ENCODE data around the gene BTBD1. TPM values are rescaled to one million over a fixed set of nuclear protein-coding genes. Genes with fewer than 3 reads are reported as not detected.

Gene BTBD1
- polyA plus RNA-seq, 2 of the 4 experiments (the other 2 are of a cell fraction) = 53.1 to 95.8 TPM

DNA sequence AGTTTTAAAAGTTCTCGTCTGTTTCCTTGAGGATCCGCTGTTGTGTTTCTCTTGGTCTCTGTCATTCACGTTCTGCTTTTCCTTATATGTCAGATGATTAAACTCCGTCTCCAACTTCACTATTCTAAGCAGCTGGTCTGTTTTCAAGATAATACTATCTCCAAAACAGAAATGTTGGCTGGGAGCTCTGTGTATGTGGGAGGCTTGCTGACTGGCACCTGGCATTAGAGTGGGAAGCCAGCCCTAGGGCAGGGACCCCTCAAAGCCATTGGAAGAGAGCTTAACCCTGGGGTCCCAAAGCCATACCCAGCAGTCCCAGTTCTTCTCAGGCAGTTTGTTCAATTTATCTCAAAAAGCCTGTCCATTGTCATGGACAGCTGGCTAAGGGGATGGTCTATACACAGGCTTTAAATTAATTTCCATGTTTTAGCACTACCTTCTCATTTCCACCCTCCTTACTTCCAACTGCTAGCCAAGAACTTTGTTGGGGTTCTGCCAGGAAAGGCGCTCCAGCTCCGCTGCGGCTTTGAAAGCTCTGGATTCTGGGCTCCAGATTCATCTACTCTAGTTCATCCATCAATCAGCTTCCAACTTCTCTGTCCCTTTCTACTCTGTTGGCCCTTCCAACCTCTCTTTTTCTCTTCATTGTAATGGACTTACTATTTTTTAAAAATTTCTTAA lies 9.2 kb downstream of the BTBD1 start:
- Histone ChIP-seq H3K4me2 (no peak overlapping the region), H3K4me1 (peaks cover 5% of the 10 kb centered on the region; the same call in 1 of the 3 replicates), H3K4me3 (no peak overlapping the region), H3K27ac (no peak overlapping the region), H3K9me3 (no peaks in the 10 kb centered on the region)
- no peak for TF ChIP-seq CBX2 (IDR thresholded peaks at IDR 0.05; ENCODE audit: borderline replicate concordance, low read depth)
- TF ChIP-seq, protein P1, sequence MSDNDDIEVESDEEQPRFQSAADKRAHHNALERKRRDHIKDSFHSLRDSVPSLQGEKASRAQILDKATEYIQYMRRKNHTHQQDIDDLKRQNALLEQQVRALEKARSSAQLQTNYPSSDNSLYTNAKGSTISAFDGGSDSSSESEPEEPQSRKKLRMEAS (IDR thresholded peaks at IDR 0.05) = no peak
- TF ChIP-seq KDM1A (IDR thresholded peaks at IDR 0.05; ENCODE audit: low read depth) = no peak
- no peak for TF ChIP-seq RCOR1 (IDR thresholded peaks at IDR 0.05; ENCODE audit: low read depth, low read length)
- TF ChIP-seq ZC3H11A (IDR thresholded peaks at IDR 0.05) = no peak
- TF ChIP-seq SMC3 (IDR thresholded peaks at IDR 0.05) = no peak
- no peak for TF ChIP-seq EHF (CRISPR knock-in tag; IDR thresholded peaks at IDR 0.05)
- TF ChIP-seq, protein P2, sequence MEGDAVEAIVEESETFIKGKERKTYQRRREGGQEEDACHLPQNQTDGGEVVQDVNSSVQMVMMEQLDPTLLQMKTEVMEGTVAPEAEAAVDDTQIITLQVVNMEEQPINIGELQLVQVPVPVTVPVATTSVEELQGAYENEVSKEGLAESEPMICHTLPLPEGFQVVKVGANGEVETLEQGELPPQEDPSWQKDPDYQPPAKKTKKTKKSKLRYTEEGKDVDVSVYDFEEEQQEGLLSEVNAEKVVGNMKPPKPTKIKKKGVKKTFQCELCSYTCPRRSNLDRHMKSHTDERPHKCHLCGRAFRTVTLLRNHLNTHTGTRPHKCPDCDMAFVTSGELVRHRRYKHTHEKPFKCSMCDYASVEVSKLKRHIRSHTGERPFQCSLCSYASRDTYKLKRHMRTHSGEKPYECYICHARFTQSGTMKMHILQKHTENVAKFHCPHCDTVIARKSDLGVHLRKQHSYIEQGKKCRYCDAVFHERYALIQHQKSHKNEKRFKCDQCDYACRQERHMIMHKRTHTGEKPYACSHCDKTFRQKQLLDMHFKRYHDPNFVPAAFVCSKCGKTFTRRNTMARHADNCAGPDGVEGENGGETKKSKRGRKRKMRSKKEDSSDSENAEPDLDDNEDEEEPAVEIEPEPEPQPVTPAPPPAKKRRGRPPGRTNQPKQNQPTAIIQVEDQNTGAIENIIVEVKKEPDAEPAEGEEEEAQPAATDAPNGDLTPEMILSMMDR (IDR thresholded peaks at IDR 0.05) = no peak
- TF ChIP-seq JUN (IDR thresholded peaks at IDR 0.05) = no peak
- TF ChIP-seq, protein P3, sequence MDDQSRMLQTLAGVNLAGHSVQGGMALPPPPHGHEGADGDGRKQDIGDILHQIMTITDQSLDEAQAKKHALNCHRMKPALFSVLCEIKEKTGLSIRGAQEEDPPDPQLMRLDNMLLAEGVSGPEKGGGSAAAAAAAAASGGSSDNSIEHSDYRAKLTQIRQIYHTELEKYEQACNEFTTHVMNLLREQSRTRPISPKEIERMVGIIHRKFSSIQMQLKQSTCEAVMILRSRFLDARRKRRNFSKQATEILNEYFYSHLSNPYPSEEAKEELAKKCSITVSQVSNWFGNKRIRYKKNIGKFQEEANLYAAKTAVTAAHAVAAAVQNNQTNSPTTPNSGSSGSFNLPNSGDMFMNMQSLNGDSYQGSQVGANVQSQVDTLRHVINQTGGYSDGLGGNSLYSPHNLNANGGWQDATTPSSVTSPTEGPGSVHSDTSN (IDR thresholded peaks at IDR 0.05) = no peak
- TF ChIP-seq, protein P4, sequence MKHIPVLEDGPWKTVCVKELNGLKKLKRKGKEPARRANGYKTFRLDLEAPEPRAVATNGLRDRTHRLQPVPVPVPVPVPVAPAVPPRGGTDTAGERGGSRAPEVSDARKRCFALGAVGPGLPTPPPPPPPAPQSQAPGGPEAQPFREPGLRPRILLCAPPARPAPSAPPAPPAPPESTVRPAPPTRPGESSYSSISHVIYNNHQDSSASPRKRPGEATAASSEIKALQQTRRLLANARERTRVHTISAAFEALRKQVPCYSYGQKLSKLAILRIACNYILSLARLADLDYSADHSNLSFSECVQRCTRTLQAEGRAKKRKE (CRISPR knock-in tag; IDR thresholded peaks at IDR 0.05; ENCODE audit: low read depth) = no peak
- TF ChIP-seq ZFP36 (IDR thresholded peaks at IDR 0.05; ENCODE audit: borderline replicate concordance, partially characterized antibody) = no peak
- TF ChIP-seq HOXB13 (CRISPR knock-in tag; IDR thresholded peaks at IDR 0.05; ENCODE audit: low read depth) = no peak
- TF ChIP-seq CBX8 (IDR thresholded peaks at IDR 0.05) = no peak
- TF ChIP-seq, protein P5, sequence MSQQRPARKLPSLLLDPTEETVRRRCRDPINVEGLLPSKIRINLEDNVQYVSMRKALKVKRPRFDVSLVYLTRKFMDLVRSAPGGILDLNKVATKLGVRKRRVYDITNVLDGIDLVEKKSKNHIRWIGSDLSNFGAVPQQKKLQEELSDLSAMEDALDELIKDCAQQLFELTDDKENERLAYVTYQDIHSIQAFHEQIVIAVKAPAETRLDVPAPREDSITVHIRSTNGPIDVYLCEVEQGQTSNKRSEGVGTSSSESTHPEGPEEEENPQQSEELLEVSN (IDR thresholded peaks at IDR 0.05; ENCODE audit: borderline replicate concordance, low read depth) = no peak
- no peak for TF ChIP-seq TP53 (CRISPR knock-in tag; IDR thresholded peaks at IDR 0.05)
- TF ChIP-seq TFCP2L1 (CRISPR knock-in tag; IDR thresholded peaks at IDR 0.05) = no peak
- TF ChIP-seq NPAS2 (CRISPR knock-in tag; IDR thresholded peaks at IDR 0.05; ENCODE audit: borderline replicate concordance) = no peak
- no peak for TF ChIP-seq NFE2L2 (conservative IDR thresholded peaks at IDR 0.05; ENCODE audit: low read length)
- ATAC-seq (no peak), DNase-seq (ENCODE audit: low read depth in 1 of 2, low spot score in 1 of 2) (no peak), FAIRE-seq (no peak)
- 90% methylated on average over 7 of the region's 7 CpGs for WGBS (ENCODE audit: missing lambda C conversion rate)
- ChIA-PET POLR2A (interaction anchor here (1.0 to 2.9 kb wide), 2 partner anchors 9 to 46 kb away, joined by 3 to 21 read pairs; partner anchors contain the start of genes BTBD1 and C15orf40), CTCF (interaction anchor here (1.9 to 2.5 kb wide), 3 partner anchors 9 to 47 kb away, joined by 4 to 9 read pairs (median 7); partner anchors contain the start of genes BTBD1 and C15orf40)

DNA sequence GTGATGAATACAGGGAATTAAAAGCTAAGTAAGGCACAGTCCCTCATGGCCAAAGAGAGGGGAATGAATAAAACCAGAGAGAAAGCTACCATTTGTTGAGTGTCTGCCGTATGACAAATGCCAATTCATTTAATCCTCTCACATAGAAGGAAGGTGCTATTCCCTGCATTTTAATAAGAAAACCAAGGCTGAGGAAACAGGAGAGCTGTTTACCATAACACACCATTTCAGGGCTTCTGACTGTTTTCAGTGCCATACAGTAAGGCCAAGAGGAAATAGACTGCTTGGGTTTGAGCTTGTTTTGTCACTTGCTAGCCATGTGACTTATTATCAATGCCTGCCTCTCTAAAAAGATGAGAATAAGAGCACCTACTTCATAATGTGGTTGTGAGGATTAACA lies 10.1 kb downstream of the BTBD1 start:
- ATAC-seq (no peak), DNase-seq (ENCODE audit: low read depth in 1 of 2, low spot score in 1 of 2) (no peak), FAIRE-seq (no peak)
- Histone ChIP-seq H3K4me1 (peaks cover 4% of the 10 kb centered on the region; the same call in 1 of the 3 replicates), H3K4me3 (no peak overlapping the region), H3K9me3 (no peaks in the 10 kb centered on the region), H3K4me2 (no peak overlapping the region), H3K27ac (no peak overlapping the region)
- POLR2A ChIA-PET = interaction anchor here (0.7 to 2.9 kb wide), 3 partner anchors 8 to 45 kb away, joined by 3 to 21 read pairs (median 3); partner anchors contain the start of genes BTBD1 and C15orf40
- CTCF ChIA-PET = interaction anchor here (1.9 to 2.5 kb wide), 3 partner anchors 10 to 46 kb away, joined by 4 to 9 read pairs (median 7); partner anchors contain the start of genes BTBD1 and C15orf40
- no peak for TF ChIP-seq RFX5 (IDR thresholded peaks at IDR 0.05)
- no peak for TF ChIP-seq POLR2AphosphoS2 (conservative IDR thresholded peaks at IDR 0.05; ENCODE audit: low read length)
- TF ChIP-seq, protein P6, sequence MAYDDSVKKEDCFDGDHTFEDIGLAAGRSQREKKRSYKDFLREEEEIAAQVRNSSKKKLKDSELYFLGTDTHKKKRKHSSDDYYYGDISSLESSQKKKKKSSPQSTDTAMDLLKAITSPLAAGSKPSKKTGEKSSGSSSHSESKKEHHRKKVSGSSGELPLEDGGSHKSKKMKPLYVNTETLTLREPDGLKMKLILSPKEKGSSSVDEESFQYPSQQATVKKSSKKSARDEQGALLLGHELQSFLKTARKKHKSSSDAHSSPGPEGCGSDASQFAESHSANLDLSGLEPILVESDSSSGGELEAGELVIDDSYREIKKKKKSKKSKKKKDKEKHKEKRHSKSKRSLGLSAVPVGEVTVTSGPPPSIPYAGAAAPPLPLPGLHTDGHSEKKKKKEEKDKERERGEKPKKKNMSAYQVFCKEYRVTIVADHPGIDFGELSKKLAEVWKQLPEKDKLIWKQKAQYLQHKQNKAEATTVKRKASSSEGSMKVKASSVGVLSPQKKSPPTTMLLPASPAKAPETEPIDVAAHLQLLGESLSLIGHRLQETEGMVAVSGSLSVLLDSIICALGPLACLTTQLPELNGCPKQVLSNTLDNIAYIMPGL (CRISPR knock-in tag; IDR thresholded peaks at IDR 0.05; ENCODE audit: borderline replicate concordance) = no peak
- no peak for TF ChIP-seq NFE2L2 (conservative IDR thresholded peaks at IDR 0.05; ENCODE audit: low read length)
- TF ChIP-seq, protein P7, sequence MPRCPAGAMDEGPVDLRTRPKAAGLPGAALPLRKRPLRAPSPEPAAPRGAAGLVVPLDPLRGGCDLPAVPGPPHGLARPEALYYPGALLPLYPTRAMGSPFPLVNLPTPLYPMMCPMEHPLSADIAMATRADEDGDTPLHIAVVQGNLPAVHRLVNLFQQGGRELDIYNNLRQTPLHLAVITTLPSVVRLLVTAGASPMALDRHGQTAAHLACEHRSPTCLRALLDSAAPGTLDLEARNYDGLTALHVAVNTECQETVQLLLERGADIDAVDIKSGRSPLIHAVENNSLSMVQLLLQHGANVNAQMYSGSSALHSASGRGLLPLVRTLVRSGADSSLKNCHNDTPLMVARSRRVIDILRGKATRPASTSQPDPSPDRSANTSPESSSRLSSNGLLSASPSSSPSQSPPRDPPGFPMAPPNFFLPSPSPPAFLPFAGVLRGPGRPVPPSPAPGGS (IDR thresholded peaks at IDR 0.05) = no peak
- TF ChIP-seq, protein P8, sequence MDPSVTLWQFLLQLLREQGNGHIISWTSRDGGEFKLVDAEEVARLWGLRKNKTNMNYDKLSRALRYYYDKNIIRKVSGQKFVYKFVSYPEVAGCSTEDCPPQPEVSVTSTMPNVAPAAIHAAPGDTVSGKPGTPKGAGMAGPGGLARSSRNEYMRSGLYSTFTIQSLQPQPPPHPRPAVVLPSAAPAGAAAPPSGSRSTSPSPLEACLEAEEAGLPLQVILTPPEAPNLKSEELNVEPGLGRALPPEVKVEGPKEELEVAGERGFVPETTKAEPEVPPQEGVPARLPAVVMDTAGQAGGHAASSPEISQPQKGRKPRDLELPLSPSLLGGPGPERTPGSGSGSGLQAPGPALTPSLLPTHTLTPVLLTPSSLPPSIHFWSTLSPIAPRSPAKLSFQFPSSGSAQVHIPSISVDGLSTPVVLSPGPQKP (IDR thresholded peaks at IDR 0.05; ENCODE audit: low read depth, low read length) = no peak
- no peak for TF ChIP-seq EP300 (IDR thresholded peaks at IDR 0.05)
- TF ChIP-seq GATA3 (IDR thresholded peaks at IDR 0.05; ENCODE audit: borderline replicate concordance) = no peak
- no peak for TF ChIP-seq TFCP2L1 (CRISPR knock-in tag; IDR thresholded peaks at IDR 0.05)
- no peak for TF ChIP-seq FOSL2 (IDR thresholded peaks at IDR 0.05)
- TF ChIP-seq FOSL2 (CRISPR knock-in tag; IDR thresholded peaks at IDR 0.05) = no peak
- WGBS (ENCODE audit: missing lambda C conversion rate) = 88% methylated on average over 1 of the region's 1 CpG

Data from A549 (cell line).